ENCODE results near the gene BNIPL. TPM values are rescaled to one million over a fixed set of nuclear protein-coding genes. Genes with fewer than 3 reads are reported as not detected.

Gene BNIPL
- total RNA-seq, 1 donor from 2014 or later = 1.4 TPM

DNA sequence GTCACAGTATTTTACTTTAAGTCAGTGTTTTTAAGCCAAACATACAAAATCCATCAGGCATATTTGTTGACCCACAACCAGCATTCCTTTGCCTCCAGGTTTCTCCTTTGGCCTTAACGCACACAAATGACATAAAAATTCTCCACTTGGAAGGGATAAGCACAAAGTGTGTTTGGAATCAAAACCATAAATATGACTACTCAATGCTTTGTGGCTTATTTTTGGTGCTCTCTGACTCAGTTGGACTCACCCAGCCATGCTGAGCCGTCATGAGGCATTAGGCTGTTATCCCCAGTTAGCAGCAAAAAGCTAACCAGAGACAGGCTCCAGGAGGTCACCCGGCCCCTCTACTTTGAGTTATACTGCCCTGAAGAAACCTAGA is 27.2 kb upstream of the BNIPL start:
- Mint-ChIP-seq H3K4me3 (ENCODE audit: unreplicated experiment) (peak overlapping the region; percentile 99), H3K4me1 (ENCODE audit: low read depth, unreplicated experiment) (peaks cover 29% of the 10 kb centered on the region), H3K27me3 (ENCODE audit: unreplicated experiment) (peaks cover 10% of the 10 kb centered on the region), H3K27ac (ENCODE audit: unreplicated experiment) (no peak overlapping the region), H3K36me3 (ENCODE audit: unreplicated experiment) (no peaks in the 10 kb centered on the region), H3K9me3 (ENCODE audit: unreplicated experiment) (peaks cover 7% of the 10 kb centered on the region)
- no peak for DNase-seq
- TF ChIP-seq CTCF (IDR thresholded peaks at IDR 0.05; ENCODE audit: partially characterized antibody, unreplicated experiment) = no peak

- DNase-seq = no peak
- peaks cover 29% of the 10 kb centered on the region for H3K4me1 Mint-ChIP-seq (ENCODE audit: low read depth, unreplicated experiment)
- peaks cover 10% of the 10 kb centered on the region for H3K27me3 Mint-ChIP-seq (ENCODE audit: unreplicated experiment)
- TF ChIP-seq CTCF (IDR thresholded peaks at IDR 0.05; ENCODE audit: partially characterized antibody, unreplicated experiment) = no peak
- H3K4me3 Mint-ChIP-seq (ENCODE audit: unreplicated experiment) = peak overlapping the region; percentile 99
- no peaks in the 10 kb centered on the region for H3K36me3 Mint-ChIP-seq (ENCODE audit: unreplicated experiment)
- no peak overlapping the region for H3K27ac Mint-ChIP-seq (ENCODE audit: unreplicated experiment)
- peaks cover 7% of the 10 kb centered on the region for H3K9me3 Mint-ChIP-seq (ENCODE audit: unreplicated experiment)
Measured at GRCh38 chr1:151009674-151010345, 26.6 kb upstream of the BNIPL start.

DNA sequence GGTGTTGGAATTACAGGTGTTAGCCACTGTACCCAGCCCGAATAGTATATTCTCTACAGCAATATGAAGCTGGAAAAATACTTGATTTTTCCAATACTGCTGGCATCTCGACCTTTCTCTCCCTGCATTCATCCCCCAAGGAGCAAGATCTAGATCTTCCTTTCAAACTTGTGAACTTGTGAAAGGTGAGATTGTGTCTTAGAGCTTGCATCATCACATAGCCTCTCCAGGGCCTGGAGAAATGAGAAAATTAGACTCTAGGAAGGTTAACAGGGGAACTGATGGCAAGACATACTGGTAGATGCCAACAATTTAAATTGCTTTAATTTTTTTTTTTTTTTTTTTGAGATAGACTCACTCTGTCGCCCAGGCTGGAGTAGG is 26.1 kb upstream of the BNIPL start:
- Mint-ChIP-seq H3K4me1 (ENCODE audit: low read depth, unreplicated experiment) (peaks cover 28% of the 10 kb centered on the region), H3K36me3 (ENCODE audit: unreplicated experiment) (no peaks in the 10 kb centered on the region), H3K4me3 (ENCODE audit: unreplicated experiment) (no peak overlapping the region), H3K27ac (ENCODE audit: unreplicated experiment) (no peak overlapping the region), H3K9me3 (ENCODE audit: unreplicated experiment) (peaks cover 7% of the 10 kb centered on the region), H3K27me3 (ENCODE audit: unreplicated experiment) (peaks cover 10% of the 10 kb centered on the region)
- DNase-seq = no peak
- TF ChIP-seq CTCF (IDR thresholded peaks at IDR 0.05; ENCODE audit: partially characterized antibody, unreplicated experiment) = no peak

DNA sequence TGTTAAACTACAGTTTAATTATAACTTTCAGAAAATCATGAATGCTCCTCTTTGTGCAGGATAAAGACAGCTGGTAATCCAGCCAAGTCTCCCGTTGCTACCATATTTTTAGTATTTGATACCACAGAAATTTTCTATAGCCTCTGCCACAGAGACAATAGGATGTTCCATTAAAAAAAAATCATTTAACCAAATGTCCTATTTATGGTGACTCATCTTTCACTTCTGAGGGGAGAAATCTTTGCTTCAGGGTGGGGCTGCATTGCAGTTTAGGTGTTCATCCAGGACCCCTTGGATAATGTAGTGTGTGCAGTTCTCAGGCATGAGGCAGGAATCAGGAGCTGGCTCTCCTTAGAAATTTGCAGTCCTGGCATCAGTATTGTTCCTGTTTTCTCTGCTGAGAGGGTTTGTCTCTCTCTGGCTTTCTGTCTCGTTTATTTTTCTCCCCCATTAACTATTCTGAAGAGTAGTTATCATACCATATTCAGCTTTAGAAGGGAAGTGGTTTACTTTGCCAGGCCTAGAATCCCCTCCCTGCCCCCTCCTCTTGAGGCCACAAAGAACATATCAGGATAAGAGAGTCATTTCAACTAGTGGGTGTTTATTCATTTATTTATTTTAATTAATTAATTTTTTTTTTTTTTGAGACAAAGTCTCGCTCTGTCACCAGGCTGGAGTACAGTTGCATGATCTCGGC is 25.1 kb upstream of the BNIPL start:
- no peak overlapping the region for H3K4me3 Mint-ChIP-seq (ENCODE audit: unreplicated experiment)

More for the DNA sequence above, 25.1 kb upstream of the BNIPL start:
- Mint-ChIP-seq H3K27ac (ENCODE audit: unreplicated experiment) (no peak overlapping the region), H3K27me3 (ENCODE audit: unreplicated experiment) (peaks cover 4% of the 10 kb centered on the region), H3K9me3 (ENCODE audit: unreplicated experiment) (peaks cover 7% of the 10 kb centered on the region), H3K4me1 (ENCODE audit: low read depth, unreplicated experiment) (peaks cover 19% of the 10 kb centered on the region), H3K36me3 (ENCODE audit: unreplicated experiment) (no peaks in the 10 kb centered on the region)
- TF ChIP-seq CTCF (IDR thresholded peaks at IDR 0.05; ENCODE audit: partially characterized antibody, unreplicated experiment) = no peak
- DNase-seq = no peak
